ENCODE measurements around the gene ACVR1B. TPM values are rescaled to one million over a fixed set of nuclear protein-coding genes. Genes with fewer than 3 reads are reported as not detected.

Gene ACVR1B
- total RNA-seq, 2 donors from 2014 or later, result 39.6 to 43.3 TPM

DNA sequence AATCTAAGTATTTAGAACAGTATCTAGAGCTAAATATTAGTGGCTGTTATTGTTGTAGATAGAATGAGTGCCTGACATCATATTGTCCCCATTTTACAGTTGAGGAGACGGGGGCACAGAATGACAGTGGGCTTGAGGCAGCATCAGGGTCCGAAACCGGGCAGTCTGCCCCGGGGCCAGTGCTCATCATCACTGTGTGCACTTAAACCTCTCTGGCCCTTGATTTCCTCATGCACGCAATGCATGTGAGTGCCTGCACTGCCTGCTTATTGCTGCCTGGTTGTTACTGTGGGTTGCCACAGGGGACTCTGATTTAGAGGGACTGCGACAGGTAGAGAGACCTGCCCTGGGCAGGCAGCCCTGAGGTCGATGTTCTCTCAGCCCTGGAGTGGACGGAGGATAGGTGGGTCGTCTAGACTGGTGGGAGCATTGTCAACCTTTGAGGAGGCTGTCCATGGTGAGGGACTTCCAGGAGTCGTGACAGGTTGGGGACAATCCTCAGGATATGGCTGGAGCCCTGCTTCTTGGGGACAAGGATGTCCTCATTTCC is 34.4 kb upstream of the ACVR1B start:
- TF ChIP-seq POLR2AphosphoS5 (IDR thresholded peaks at IDR 0.05) (no peak), POLR2A (IDR thresholded peaks at IDR 0.05) (no peak), CTCF (IDR thresholded peaks at IDR 0.05) (no peak)
- no peak overlapping the region for H3K4me3 ChIP-seq
- intact Hi-C loops (cut with DNase I), result no loop called here
- H3K27me3 ChIP-seq (replicated peaks; ENCODE audit: insufficient read depth), result no peaks in the 10 kb centered on the region
- no peaks in the 10 kb centered on the region for H3K9me3 ChIP-seq
- no peak overlapping the region for H3K27ac ChIP-seq
- DNase-seq (ENCODE audit: low spot score), result no peak
- H3K4me1 ChIP-seq (replicated peaks), result no peaks in the 10 kb centered on the region
- H3K36me3 ChIP-seq, result no peaks in the 10 kb centered on the region
- WGBS, result 89% methylated on average over 10 of the region's 10 CpGs

- no peak for TF ChIP-seq CTCF (IDR thresholded peaks at IDR 0.05)
- no peak for TF ChIP-seq POLR2AphosphoS5 (IDR thresholded peaks at IDR 0.05)
- no peak for TF ChIP-seq POLR2A (IDR thresholded peaks at IDR 0.05)
- Histone ChIP-seq H3K9me3 (no peaks in the 10 kb centered on the region), H3K4me1 (replicated peaks) (no peaks in the 10 kb centered on the region), H3K4me3 (no peak overlapping the region), H3K27me3 (replicated peaks; ENCODE audit: insufficient read depth) (no peaks in the 10 kb centered on the region), H3K27ac (no peak overlapping the region), H3K36me3 (no peaks in the 10 kb centered on the region)
- intact Hi-C loops (cut with DNase I), result no loop called here
- no peak for DNase-seq (ENCODE audit: low spot score)
- WGBS, result 66% methylated on average over 16 of the region's 16 CpGs
Observed at GRCh38 chr12:51917746-51918453, 33.6 kb upstream of the ACVR1B start.

- Histone ChIP-seq H3K4me3 (no peak overlapping the region), H3K27me3 (replicated peaks; ENCODE audit: insufficient read depth) (no peaks in the 10 kb centered on the region), H3K9me3 (no peaks in the 10 kb centered on the region), H3K4me1 (replicated peaks) (no peaks in the 10 kb centered on the region), H3K36me3 (no peaks in the 10 kb centered on the region), H3K27ac (no peak overlapping the region)
- 88% methylated on average over 2 of the region's 2 CpGs for WGBS
- TF ChIP-seq CTCF (IDR thresholded peaks at IDR 0.05) (no peak), POLR2A (IDR thresholded peaks at IDR 0.05) (no peak), POLR2AphosphoS5 (IDR thresholded peaks at IDR 0.05) (no peak)
- intact Hi-C loops (cut with DNase I), result no loop called here
- DNase-seq (ENCODE audit: low spot score), result no peak
Observed at GRCh38 chr12:51920046-51920445, 31.5 kb upstream of the ACVR1B start.

DNA sequence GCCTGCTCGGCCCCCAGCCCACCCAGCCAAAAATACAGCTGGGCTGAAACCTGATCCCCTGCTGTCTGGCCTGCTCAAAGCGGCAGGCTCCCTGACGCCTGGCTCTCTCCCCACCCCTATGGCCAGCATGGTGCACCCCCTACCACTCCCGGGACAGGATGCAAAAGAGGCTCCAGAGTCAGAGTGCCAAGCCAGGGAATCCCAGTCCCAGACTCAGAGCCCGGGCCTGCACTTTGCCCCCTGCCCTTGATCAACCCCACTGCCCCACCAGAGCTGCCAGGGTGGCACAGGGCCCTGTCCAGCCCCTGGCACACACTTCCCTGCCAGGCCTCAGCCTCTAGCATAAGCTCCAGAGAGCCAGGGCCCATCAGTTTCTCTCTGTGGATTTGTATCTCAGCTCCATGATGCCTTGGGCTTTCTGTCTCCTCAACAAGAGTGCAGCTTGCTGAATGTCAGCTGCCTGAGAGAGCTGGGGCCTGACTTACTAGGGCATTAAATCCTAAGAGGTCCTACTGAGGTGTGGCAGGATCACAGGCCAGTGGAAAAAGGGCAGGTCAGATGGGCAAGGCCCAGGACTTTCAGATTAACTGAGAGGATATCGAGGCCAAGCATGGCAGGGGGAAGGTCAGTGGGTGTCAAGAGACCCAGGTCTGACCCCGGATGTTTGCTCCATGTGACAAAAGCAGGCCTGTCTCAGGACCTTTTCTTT is 30.3 kb upstream of the ACVR1B start:
- Histone ChIP-seq H3K27ac (no peak overlapping the region), H3K27me3 (replicated peaks; ENCODE audit: insufficient read depth) (no peaks in the 10 kb centered on the region), H3K4me3 (no peak overlapping the region), H3K4me1 (replicated peaks) (no peaks in the 10 kb centered on the region), H3K36me3 (no peaks in the 10 kb centered on the region), H3K9me3 (no peaks in the 10 kb centered on the region)
- 70% methylated on average over 7 of the region's 7 CpGs for WGBS
- no peak for DNase-seq (ENCODE audit: low spot score)
- intact Hi-C loops (cut with DNase I), result no loop called here
- TF ChIP-seq CTCF (IDR thresholded peaks at IDR 0.05), result no peak
- no peak for TF ChIP-seq POLR2AphosphoS5 (IDR thresholded peaks at IDR 0.05)
- no peak for TF ChIP-seq POLR2A (IDR thresholded peaks at IDR 0.05)

Data from prostate gland (tissue), 2 donors.